ENCODE measurements around the gene MELTF.

DNA sequence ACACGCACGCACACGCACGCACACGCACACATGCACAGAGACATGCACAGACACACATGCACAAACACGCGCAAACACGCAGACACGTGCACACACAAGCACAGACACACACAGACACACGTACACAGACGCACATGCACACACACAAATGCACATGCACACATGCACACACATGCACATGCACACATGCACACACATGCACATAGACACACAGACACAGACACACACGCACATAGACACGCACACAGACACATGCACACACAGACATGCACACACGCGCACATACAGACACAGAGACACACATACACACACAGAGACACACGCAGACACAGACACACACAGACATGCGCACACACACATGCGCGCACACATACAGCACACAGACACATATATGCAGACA lies 34.6 kb downstream of the MELTF start:
- TF ChIP-seq EZH2 (IDR thresholded peaks at IDR 0.05; ENCODE audit: insufficient read depth, poor library complexity, severe bottlenecking) (no peak), EZH2phosphoT487 (IDR thresholded peaks at IDR 0.05; ENCODE audit: insufficient read depth, low read depth) (no peak)

Measured in GM23248 (cell line).